PFSK-1 (cell line): Measurements from ENCODE around the gene GJD4.

Experiments used
- FOXP2 ChIP-seq: optimal IDR thresholded peaks from 2 replicates; pipeline ENCODE3; 2011; ENCODE audit warnings: borderline replicate concordance, control low read depth, inconsistent platforms; ENCODE audit not compliant: insufficient read depth; ENCODE audit errors: extremely low read length, extremely low read depth
- POLR2AphosphoS5 ChIP-seq: IDR thresholded peaks from 2 replicates; pipeline ENCODE4 v1.6.1; 2012; ENCODE audit warnings: low read depth, mild to moderate bottlenecking, control low read depth, low read length, moderate library complexity
- REST ChIP-seq, 2 experiments: IDR thresholded peaks; 2 replicates each; pipeline versions ENCODE4 v1.6.1 to v1.8.0; 2011 to 2012; ENCODE audit warnings: low read depth in 2 of 2, low read length in 2 of 2, control low read depth in 1 of 2, inconsistent platforms in 1 of 2, mild to moderate bottlenecking in 1 of 2, moderate library complexity in 1 of 2; ENCODE audit not compliant: insufficient read depth in 1 of 2
- SIN3A ChIP-seq: IDR thresholded peaks from 2 replicates; pipeline ENCODE4 v1.6.1; 2012; ENCODE audit warnings: mild to moderate bottlenecking, low read length, moderate library complexity, borderline replicate concordance; ENCODE audit not compliant: insufficient read depth
- TAF1 ChIP-seq: IDR thresholded peaks from 2 replicates; pipeline ENCODE4 v1.6.1; 2012; ENCODE audit warnings: low read length, control low read depth, borderline replicate concordance; ENCODE audit not compliant: insufficient read depth

GJD4 gene

GRCh38 chr10:35598379-35598778, 6.8 kb upstream of the GJD4 start:
- TF ChIP-seq SIN3A (no peak), POLR2AphosphoS5 (no peak), TAF1 (no peak), REST (IDR thresholded peaks at IDR 0.05; ENCODE audit: insufficient read depth in 1 of 2, low read depth in 2 of 2, low read length in 2 of 2) (no peak), FOXP2 (no peak)

- TF ChIP-seq REST (IDR thresholded peaks at IDR 0.05; ENCODE audit: insufficient read depth in 1 of 2, low read depth in 2 of 2, low read length in 2 of 2) (no peak), FOXP2 (no peak)
Measured at GRCh38 chr10:35600193-35600592, 4.9 kb upstream of the GJD4 start.

- TF ChIP-seq REST (IDR thresholded peaks at IDR 0.05; ENCODE audit: insufficient read depth in 1 of 2, low read depth in 2 of 2, low read length in 2 of 2): no peak
- TF ChIP-seq SIN3A: no peak
- no peak for TF ChIP-seq FOXP2
- TF ChIP-seq TAF1: no peak
- TF ChIP-seq POLR2AphosphoS5: no peak
Measured at GRCh38 chr10:35606430-35606829, 1.3 kb downstream of the GJD4 start.

GRCh38 chr10:35607475-35608327, 2.6 kb downstream of the GJD4 start:
- TF ChIP-seq TAF1 (no peak), FOXP2 (no peak), REST (IDR thresholded peaks at IDR 0.05; ENCODE audit: insufficient read depth in 1 of 2, low read depth in 2 of 2, low read length in 2 of 2) (no peak), POLR2AphosphoS5 (no peak), SIN3A (no peak)

- no peak for TF ChIP-seq TAF1
- TF ChIP-seq POLR2AphosphoS5: no peak
- TF ChIP-seq SIN3A: no peak
- TF ChIP-seq FOXP2: no peak
- TF ChIP-seq REST (IDR thresholded peaks at IDR 0.05; ENCODE audit: insufficient read depth in 1 of 2, low read depth in 2 of 2, low read length in 2 of 2): no peak
Measured at GRCh38 chr10:35608328-35608672, 3.2 kb downstream of the GJD4 start.
